GM06990 (cell line): ENCODE results near the gene ADCK1.

Experiments
- DNase-seq: peaks from one replicate; pipeline ENCODE4 v3.0.0-alpha.2; 2011; ENCODE audit not compliant: insufficient read length; ENCODE audit errors: extremely low read depth
- H3K27me3 ChIP-seq: replicated peaks from 2 replicates; pipeline ENCODE4 v1.6.0; 2011; ENCODE audit warnings: low read length; ENCODE audit not compliant: control insufficient read depth, insufficient read depth
- H3K36me3 ChIP-seq: 2 replicates; pipeline ENCODE4 v1.5.1; 2011; ENCODE audit warnings: low read length; ENCODE audit not compliant: control insufficient read depth, insufficient read depth
- H3K4me3 ChIP-seq: replicated peaks from 2 replicates; pipeline ENCODE4 v1.5.1; 2011; ENCODE audit warnings: low read depth, mild to moderate bottlenecking, control low read depth, low read length
- TF ChIP-seq, protein P1 (sequence below): IDR thresholded peaks from 2 replicates; pipeline ENCODE4 v1.5.1; 2011; ENCODE audit warnings: low read length, control low read depth, mild to moderate bottlenecking, inconsistent platforms; ENCODE audit not compliant: insufficient read depth, poor library complexity, severe bottlenecking

The ADCK1 gene

DNA sequence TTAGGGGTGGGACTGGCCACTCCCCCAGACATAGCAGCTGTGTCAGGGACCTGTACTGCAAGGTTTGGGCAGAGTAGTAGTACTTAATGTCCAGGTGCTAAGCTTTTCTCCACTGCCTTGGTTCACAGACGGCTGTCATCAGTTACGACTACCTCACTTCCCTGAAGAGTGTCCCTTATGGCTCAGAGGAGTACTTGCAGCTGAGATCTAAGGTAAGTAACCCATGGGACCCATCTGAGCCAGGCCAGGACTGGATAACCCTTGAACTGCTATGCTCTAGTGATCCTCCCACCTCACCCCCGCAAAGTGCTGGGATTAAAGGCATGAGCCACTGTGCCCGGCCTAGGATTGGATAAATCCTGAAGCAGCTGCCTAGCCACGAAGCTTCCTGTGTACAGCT lies 22.4 kb downstream of the ADCK1 start:
- H3K36me3 ChIP-seq, result peaks cover 5% of the 10 kb centered on the region
- TF ChIP-seq, protein P1, sequence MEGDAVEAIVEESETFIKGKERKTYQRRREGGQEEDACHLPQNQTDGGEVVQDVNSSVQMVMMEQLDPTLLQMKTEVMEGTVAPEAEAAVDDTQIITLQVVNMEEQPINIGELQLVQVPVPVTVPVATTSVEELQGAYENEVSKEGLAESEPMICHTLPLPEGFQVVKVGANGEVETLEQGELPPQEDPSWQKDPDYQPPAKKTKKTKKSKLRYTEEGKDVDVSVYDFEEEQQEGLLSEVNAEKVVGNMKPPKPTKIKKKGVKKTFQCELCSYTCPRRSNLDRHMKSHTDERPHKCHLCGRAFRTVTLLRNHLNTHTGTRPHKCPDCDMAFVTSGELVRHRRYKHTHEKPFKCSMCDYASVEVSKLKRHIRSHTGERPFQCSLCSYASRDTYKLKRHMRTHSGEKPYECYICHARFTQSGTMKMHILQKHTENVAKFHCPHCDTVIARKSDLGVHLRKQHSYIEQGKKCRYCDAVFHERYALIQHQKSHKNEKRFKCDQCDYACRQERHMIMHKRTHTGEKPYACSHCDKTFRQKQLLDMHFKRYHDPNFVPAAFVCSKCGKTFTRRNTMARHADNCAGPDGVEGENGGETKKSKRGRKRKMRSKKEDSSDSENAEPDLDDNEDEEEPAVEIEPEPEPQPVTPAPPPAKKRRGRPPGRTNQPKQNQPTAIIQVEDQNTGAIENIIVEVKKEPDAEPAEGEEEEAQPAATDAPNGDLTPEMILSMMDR, result no peak
- no peak for DNase-seq
- no peaks in the 10 kb centered on the region for H3K27me3 ChIP-seq
- no peak overlapping the region for H3K4me3 ChIP-seq

DNA sequence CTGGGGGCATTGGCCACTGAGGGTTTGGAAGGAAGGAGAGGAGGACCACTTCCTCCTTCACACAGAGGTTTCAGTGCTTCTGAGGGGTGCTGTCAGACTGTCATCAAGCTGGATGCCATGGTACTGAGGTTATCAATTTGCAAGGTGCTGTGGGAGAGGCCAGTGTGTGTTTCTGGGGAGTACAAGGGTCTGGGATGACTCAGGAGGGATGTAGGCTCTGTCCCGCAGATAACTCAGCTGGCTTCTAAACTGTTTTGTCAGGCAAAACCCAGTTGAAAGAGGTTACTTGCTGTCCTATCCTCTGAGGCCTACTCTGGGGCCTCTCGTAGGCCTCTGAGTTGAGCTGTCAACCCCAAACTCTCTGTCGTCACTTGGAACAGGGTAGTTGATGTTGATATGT lies 22.8 kb downstream of the ADCK1 start:
- TF ChIP-seq, protein P1, result no peak
- no peak overlapping the region for H3K4me3 ChIP-seq
- no peaks in the 10 kb centered on the region for H3K27me3 ChIP-seq
- no peak for DNase-seq
- H3K36me3 ChIP-seq, result peaks cover 5% of the 10 kb centered on the region

DNA sequence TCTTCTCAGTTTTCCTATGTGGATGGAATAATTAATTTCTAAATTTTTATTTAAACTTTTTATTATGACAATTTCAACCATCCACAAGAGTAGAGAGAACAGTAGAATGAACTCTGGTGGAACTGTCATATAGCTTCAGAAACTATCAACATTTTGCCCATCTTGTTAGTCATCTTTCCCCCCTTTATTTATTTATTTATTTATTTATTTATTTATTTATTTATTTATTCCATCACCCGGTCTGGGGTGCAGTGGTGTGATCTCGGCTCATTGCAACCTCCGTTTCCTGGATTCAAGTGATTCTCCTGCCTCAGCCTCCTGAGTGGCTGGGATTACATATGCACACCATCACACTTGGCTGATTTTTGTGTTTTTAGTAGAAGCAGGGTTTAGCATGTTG lies 23.5 kb downstream of the ADCK1 start:
- Histone ChIP-seq H3K4me3 (no peak overlapping the region), H3K36me3 (peaks cover 5% of the 10 kb centered on the region), H3K27me3 (no peaks in the 10 kb centered on the region)
- no peak for DNase-seq
- TF ChIP-seq, protein P1, result no peak

DNA sequence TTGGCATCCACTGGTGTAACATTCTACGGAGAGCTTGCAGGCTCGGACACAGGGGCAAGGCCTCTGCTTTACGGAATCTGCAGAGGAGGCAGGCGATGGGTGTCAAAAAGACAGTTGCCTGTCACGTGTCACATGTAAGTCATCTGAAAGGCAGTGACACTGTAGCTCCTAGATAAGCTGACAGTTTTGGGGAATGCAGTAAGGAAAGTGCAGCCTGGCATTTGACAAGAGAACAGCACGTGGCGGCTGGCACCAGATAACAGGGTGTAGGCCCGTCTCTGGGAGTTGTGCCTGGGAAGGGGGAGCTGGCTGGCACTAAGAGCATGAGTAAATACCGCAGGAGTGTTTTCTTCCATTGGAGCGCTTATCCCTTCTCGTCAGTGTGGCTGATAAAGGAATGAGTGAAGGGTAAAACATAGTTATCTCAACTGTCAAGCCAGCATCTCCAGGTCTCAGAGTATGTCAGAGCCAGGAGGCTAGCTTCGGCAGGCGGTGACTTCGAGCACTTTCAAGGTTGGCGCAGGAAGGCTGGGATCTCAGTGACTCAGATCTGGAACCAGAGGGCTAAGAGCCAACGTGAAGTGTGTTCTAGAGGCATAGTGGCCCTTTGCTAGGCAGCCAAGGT lies 26.1 kb downstream of the ADCK1 start:
- peaks cover 5% of the 10 kb centered on the region for H3K36me3 ChIP-seq
- TF ChIP-seq, protein P1, result no peak
- no peak overlapping the region for H3K4me3 ChIP-seq
- H3K27me3 ChIP-seq, result no peaks in the 10 kb centered on the region
- no peak for DNase-seq

DNA sequence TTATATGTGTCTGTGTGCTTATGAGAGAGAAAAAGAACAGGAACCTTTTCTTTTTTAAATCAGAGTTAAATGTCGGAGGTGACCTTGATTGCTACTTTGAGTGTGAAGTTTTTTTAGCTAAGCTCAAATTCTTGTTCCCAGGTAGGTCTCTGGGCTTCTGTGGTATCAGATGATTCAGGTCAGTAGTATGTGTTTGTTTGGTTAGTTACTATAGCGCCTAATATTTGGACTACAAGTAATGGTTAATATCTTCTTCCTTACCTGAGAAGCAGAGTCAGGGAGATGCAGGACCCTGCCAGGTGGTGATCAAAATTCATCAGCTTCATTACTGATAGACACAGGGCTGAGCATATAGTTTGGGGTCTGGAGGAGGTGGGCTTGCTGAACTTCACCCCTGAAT lies 30.8 kb downstream of the ADCK1 start:
- Histone ChIP-seq H3K27me3 (no peaks in the 10 kb centered on the region), H3K4me3 (no peak overlapping the region), H3K36me3 (peaks cover 1% of the 10 kb centered on the region; the same call in 1 of the 2 replicates)
- DNase-seq, result no peak
- TF ChIP-seq, protein P1, result no peak

DNA sequence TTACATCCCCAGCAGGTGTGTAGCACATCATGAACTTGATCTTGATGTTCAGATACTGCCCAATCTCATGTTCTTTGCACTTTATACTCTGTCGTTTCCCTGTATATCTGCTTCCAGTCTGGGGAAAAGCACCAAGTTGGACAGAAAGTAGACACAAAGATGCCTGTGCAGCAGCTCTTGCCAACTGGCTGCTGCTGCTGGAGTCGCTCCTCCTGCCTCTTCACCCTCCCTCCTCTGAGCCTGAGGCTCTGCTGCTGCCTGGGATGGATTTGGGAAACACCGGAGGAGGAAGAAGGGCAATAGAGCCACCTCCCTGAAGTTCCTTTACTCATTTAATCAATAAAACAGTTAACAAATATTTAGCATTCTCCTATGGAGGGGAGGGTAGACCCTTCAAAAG lies 32.4 kb downstream of the ADCK1 start:
- TF ChIP-seq, protein P1, result no peak
- DNase-seq, result no peak
- no peaks in the 10 kb centered on the region for H3K27me3 ChIP-seq
- no peak overlapping the region for H3K4me3 ChIP-seq
- no peaks in the 10 kb centered on the region; the same call in 1 of the 2 replicates for H3K36me3 ChIP-seq
